Activated T-helper 1 cell treated with anti-CD3 and anti-CD28 coated beads, Interleukin-12 subunit alpha, Interleukin-12 subunit beta, Interleukin-2, Interleukin-4 antibody, amounts not matched to agents 30 ng/mL and 10 ng/mL and 1 ng/mL, durations not matched to agents 14 hours and 24 hours and 36 hours (primary cell): ENCODE measurements around the gene ARHGAP25. TPM values are rescaled to one million over a fixed set of nuclear protein-coding genes. Genes with fewer than 3 reads are reported as not detected.

Source experiments
- DNase-seq: peaks from one replicate; pipeline ENCODE4 v3.0.0; 2021; ENCODE audit warnings: low spot score
- H3K27ac Mint-ChIP-seq: one replicate; pipeline ENCODE4 v1.8.0; 2021; ENCODE audit warnings: mild to moderate bottlenecking, mixed read lengths
- H3K27me3 Mint-ChIP-seq: one replicate; pipeline ENCODE4 v1.8.0; 2022; ENCODE audit warnings: mild to moderate bottlenecking, moderate library complexity, mixed read lengths; ENCODE audit not compliant: insufficient read depth
- H3K36me3 Mint-ChIP-seq: one replicate; pipeline ENCODE4 v1.8.0; 2021; ENCODE audit warnings: low read depth, mixed read lengths
- H3K4me1 Mint-ChIP-seq: one replicate; pipeline ENCODE4 v1.8.0; 2021; ENCODE audit warnings: low read depth, mixed read lengths
- H3K4me3 Mint-ChIP-seq: one replicate; pipeline ENCODE4 v1.8.0; 2021; ENCODE audit warnings: mild to moderate bottlenecking, moderate library complexity, mixed read lengths
- H3K9me3 Mint-ChIP-seq: one replicate; pipeline ENCODE4 v1.8.0; 2021; ENCODE audit warnings: mixed read lengths
- intact Hi-C: fragments of 100-400 bp; cut with micrococcal nuclease; formaldehyde crosslinking; loops from one replicate; pipeline ENCODE4 v1.15.1; 2024
- total RNA-seq: library from RNA; stranded (reverse); gene quantifications from 2 replicates; pipeline ENCODE4 v1.2.3, GENCODE V29; 2022

The ARHGAP25 gene
- total RNA-seq, 1 donor from 2014 or later: 74.2 TPM

- H3K27ac Mint-ChIP-seq: no peak overlapping the region
- H3K9me3 Mint-ChIP-seq: no peaks in the 10 kb centered on the region
- no peaks in the 10 kb centered on the region for H3K36me3 Mint-ChIP-seq
- peaks cover 6% of the 10 kb centered on the region for H3K27me3 Mint-ChIP-seq
- DNase-seq: no peak
- no peak overlapping the region for H3K4me3 Mint-ChIP-seq
- peaks cover 33% of the 10 kb centered on the region for H3K4me1 Mint-ChIP-seq
- intact Hi-C loops: no loop called here
These were observed 125.5 kb downstream of the ARHGAP25 start for GRCh38 chr2:68860111-68860510.

DNA sequence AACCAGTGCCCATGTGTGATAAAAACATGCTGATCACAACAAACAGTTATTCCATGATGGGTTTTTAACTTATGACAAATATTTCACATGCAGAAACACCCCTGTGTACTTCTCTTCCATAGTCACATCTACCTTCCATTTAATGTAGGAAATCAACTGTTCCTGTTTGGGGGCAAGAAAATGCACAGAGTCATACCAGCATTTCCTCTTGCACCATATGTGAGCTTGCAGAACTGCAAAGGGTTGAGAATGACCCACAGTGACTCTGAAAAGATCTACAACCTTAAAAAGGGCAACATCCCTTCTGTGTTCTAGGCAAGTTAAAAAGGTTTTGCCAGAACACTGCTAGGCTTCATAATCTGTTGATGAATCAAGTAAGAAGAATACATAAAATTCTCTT, 126.7 kb downstream of the ARHGAP25 start:
- DNase-seq: no peak
- Mint-ChIP-seq H3K27me3 (peaks cover 6% of the 10 kb centered on the region), H3K27ac (no peak overlapping the region), H3K36me3 (no peaks in the 10 kb centered on the region), H3K4me3 (no peak overlapping the region), H3K4me1 (peaks cover 33% of the 10 kb centered on the region), H3K9me3 (no peaks in the 10 kb centered on the region)
- intact Hi-C loops: no loop called here

GRCh38 chr2:68862889-68863288, 128.3 kb downstream of the ARHGAP25 start:
- peaks cover 28% of the 10 kb centered on the region for H3K4me1 Mint-ChIP-seq
- H3K4me3 Mint-ChIP-seq: no peak overlapping the region
- no peaks in the 10 kb centered on the region for H3K9me3 Mint-ChIP-seq
- H3K27me3 Mint-ChIP-seq: peaks cover 6% of the 10 kb centered on the region
- no peak for DNase-seq
- intact Hi-C loops: no loop called here
- H3K27ac Mint-ChIP-seq: no peak overlapping the region
- no peaks in the 10 kb centered on the region for H3K36me3 Mint-ChIP-seq

- no peaks in the 10 kb centered on the region for H3K9me3 Mint-ChIP-seq
- no peak overlapping the region for H3K27ac Mint-ChIP-seq
- DNase-seq: no peak
- H3K27me3 Mint-ChIP-seq: peaks cover 6% of the 10 kb centered on the region
- no peaks in the 10 kb centered on the region for H3K36me3 Mint-ChIP-seq
- peaks cover 16% of the 10 kb centered on the region for H3K4me1 Mint-ChIP-seq
- H3K4me3 Mint-ChIP-seq: no peak overlapping the region
- intact Hi-C loops: no loop called here
These were observed 129.4 kb downstream of the ARHGAP25 start for GRCh38 chr2:68863996-68864395.

DNA sequence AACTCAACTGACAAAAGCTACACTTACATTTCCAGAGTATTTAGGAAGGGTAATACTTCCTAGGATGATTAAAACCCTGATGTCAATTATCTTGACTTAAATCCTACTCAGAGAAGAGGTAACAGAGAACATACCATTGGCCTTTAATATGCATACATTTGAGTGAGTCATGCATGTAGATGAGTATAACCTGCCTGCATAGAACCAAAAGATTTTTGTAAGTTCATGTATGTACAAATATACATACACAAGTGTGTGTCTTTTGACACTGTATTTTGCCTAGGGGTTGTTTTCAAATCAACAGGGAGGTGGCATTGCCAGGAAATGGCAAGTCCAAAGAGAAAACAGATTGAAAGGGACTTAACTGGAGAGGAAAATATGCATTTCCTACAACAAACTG, 130.5 kb downstream of the ARHGAP25 start:
- peaks cover 13% of the 10 kb centered on the region for H3K4me1 Mint-ChIP-seq
- no peaks in the 10 kb centered on the region for H3K36me3 Mint-ChIP-seq
- intact Hi-C loops: no loop called here
- no peak for DNase-seq
- H3K9me3 Mint-ChIP-seq: no peaks in the 10 kb centered on the region
- no peak overlapping the region for H3K4me3 Mint-ChIP-seq
- H3K27ac Mint-ChIP-seq: no peak overlapping the region
- peaks cover 6% of the 10 kb centered on the region for H3K27me3 Mint-ChIP-seq

GRCh38 chr2:68870215-68870614, 135.6 kb downstream of the ARHGAP25 start:
- no peak overlapping the region for H3K27ac Mint-ChIP-seq
- intact Hi-C loops: no loop called here
- no peaks in the 10 kb centered on the region for H3K9me3 Mint-ChIP-seq
- no peak overlapping the region for H3K4me3 Mint-ChIP-seq
- DNase-seq: no peak
- H3K36me3 Mint-ChIP-seq: no peaks in the 10 kb centered on the region
- peaks cover 5% of the 10 kb centered on the region for H3K4me1 Mint-ChIP-seq
- H3K27me3 Mint-ChIP-seq: peaks cover 8% of the 10 kb centered on the region

- no peaks in the 10 kb centered on the region for H3K9me3 Mint-ChIP-seq
- peaks cover 5% of the 10 kb centered on the region for H3K4me1 Mint-ChIP-seq
- intact Hi-C loops: no loop called here
- H3K4me3 Mint-ChIP-seq: no peak within 1 kb of the TSS
- H3K27me3 Mint-ChIP-seq: peaks cover 10% of the 10 kb centered on the region
- no peak for DNase-seq
- no peak within 1 kb of the TSS for H3K27ac Mint-ChIP-seq
- H3K36me3 Mint-ChIP-seq: no peaks in the 10 kb centered on the region
These were observed 136.7 kb downstream of the ARHGAP25 start, which contains the start of gene BMP10 for GRCh38 chr2:68871159-68871764. TSS of gene BMP10 (minus strand) at chr2:68871397. CDS start at chr2:68871358, 39 bp downstream.

Other genes with a start within 250 kb of the ARHGAP25 start
- not detected in 2 replicates for gene PROKR1, start 91.2 kb upstream of the ARHGAP25 start, total RNA-seq
- not detected in 2 replicates for gene BMP10, start 136.6 kb downstream of the ARHGAP25 start, total RNA-seq
- not detected in 2 replicates for gene GKN2, start 218.1 kb downstream of the ARHGAP25 start, total RNA-seq
- not detected in 2 replicates for gene GKN1, start 239.8 kb downstream of the ARHGAP25 start, total RNA-seq